Mammary epithelial cell (primary cell): ENCODE data around the gene INTS4.

Source experiments
- EZH2 ChIP-seq: IDR thresholded peaks from 2 replicates; pipeline ENCODE4 v1.6.1; 2012; ENCODE audit warnings: low read length, inconsistent platforms, borderline replicate concordance
- TF ChIP-seq, protein P1 (sequence below), 2 donors: IDR thresholded peaks in 1 of 2; conservative IDR thresholded peaks in 1 of 2; 2 replicates each; pipeline ENCODE4 v1.5.1; 2011 to 2012; ENCODE audit warnings: inconsistent platforms in 2 of 2, low read length in 2 of 2, mild to moderate bottlenecking in 2 of 2, control low read depth in 1 of 2, low read depth in 1 of 2; ENCODE audit not compliant: insufficient read depth in 1 of 2; ENCODE audit errors: extremely low read depth in 1 of 2

DNA sequence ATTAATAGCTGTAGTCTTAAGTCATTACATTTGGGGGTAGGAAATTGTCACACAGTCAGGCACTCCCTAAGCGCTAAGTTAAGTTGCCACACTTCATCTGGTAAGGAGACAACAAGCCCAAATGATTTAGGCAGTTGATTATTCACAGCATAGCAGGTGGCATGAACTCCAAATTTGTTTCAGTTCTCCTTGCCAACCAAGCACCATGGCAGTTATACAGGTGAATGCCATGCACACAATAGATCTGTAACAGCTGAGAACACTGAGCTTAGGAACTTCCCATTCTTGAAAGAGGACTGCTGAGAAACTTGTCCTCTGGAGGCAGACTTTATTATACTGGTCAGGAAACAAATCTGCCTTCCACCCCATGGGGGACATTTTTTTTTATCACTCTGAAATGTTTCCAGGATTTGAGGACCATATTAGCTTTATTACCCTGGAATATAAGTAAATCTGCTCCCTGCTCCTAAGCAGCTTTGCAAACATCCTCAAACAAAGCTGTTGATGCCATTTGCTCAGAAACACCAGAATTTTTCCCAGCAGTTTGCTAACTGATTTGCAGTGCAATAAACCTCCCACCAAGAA, 5.1 kb upstream of the INTS4 start:
- TF ChIP-seq, protein P1, sequence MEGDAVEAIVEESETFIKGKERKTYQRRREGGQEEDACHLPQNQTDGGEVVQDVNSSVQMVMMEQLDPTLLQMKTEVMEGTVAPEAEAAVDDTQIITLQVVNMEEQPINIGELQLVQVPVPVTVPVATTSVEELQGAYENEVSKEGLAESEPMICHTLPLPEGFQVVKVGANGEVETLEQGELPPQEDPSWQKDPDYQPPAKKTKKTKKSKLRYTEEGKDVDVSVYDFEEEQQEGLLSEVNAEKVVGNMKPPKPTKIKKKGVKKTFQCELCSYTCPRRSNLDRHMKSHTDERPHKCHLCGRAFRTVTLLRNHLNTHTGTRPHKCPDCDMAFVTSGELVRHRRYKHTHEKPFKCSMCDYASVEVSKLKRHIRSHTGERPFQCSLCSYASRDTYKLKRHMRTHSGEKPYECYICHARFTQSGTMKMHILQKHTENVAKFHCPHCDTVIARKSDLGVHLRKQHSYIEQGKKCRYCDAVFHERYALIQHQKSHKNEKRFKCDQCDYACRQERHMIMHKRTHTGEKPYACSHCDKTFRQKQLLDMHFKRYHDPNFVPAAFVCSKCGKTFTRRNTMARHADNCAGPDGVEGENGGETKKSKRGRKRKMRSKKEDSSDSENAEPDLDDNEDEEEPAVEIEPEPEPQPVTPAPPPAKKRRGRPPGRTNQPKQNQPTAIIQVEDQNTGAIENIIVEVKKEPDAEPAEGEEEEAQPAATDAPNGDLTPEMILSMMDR (conservative IDR thresholded peaks at IDR 0.05 in 1 of 2, IDR thresholded peaks at IDR 0.05 in 1 of 2; ENCODE audit: extremely low read depth in 1 of 2, insufficient read depth in 1 of 2, low read depth in 1 of 2, low read length in 2 of 2): no peak
- TF ChIP-seq EZH2: no peak
